Activated naive CD4-positive, alpha-beta T cell treated with anti-CD3 and anti-CD28 coated beads, Interleukin-2, amount 50 U/mL, for 72 hours (primary cell): ENCODE data around the gene SLC6A17. TPM values are rescaled to one million over a fixed set of nuclear protein-coding genes. Genes with fewer than 3 reads are reported as not detected.

ENCODE experiments used
- ATAC-seq, 2 donors: fragments of 150-1000 bp; cut with Tn5 transposase; 2 replicates each; pipeline ENCODE4 v1.10.0; 2021; ENCODE audit warnings: mild to moderate bottlenecking in 2 of 2, moderate library complexity in 2 of 2
- DNase-seq, 2 donors: peaks; one replicate each; pipeline ENCODE4 v3.0.0; 2021 to 2022; ENCODE audit warnings: low spot score in 2 of 2
- H3K27ac Mint-ChIP-seq, 2 donors: one replicate each; pipeline ENCODE4 v1.8.0; 2022; ENCODE audit warnings: mild to moderate bottlenecking in 2 of 2, mixed read lengths in 2 of 2
- H3K36me3 Mint-ChIP-seq, 2 donors: one replicate each; pipeline ENCODE4 v1.8.0; 2022; ENCODE audit warnings: mixed read lengths in 2 of 2
- H3K9me3 Mint-ChIP-seq, 2 donors: one replicate each; pipeline ENCODE4 v1.8.0; 2022; ENCODE audit warnings: mixed read lengths in 2 of 2
- total RNA-seq, 2 donors: library from RNA; stranded (reverse); gene quantifications; one replicate each; pipeline ENCODE4 v1.2.3, GENCODE V29; 2022

SLC6A17 gene
- total RNA-seq, 2 donors from 2014 or later = 0.04 TPM; not detected in 1

DNA sequence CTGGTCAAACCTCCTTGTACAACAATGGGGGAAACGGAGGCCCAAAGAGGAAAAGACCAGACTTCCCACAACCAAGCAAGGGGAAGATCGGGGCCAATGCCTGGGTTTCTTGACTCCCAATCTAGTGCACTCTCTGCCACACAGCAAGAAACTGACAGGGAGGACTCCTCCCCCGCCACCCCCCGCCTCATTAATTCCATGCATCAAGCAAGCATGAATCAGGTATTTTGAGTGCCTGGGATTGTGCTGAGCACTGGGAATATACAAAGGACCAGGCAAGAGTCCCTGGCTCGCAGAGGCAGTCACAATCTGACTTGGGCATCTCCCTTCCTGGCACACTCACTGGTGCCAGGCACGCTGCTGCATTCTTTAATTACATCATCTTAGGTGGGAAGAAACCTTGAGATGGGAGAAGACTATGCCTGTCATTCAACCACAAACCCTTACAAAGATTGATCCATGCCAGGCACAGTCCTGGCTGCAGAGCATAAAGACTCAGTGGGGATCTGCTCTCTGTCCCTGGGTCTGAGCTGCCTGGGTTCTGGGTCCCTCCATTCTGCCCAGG, 55.4 kb downstream of the SLC6A17 start:
- no peaks in the 10 kb centered on the region for H3K36me3 Mint-ChIP-seq
- no peak for DNase-seq
- no peak for ATAC-seq

GRCh38 chr1:110206261-110206920, 56.1 kb downstream of the SLC6A17 start:
- Mint-ChIP-seq H3K9me3 (no peaks in the 10 kb centered on the region), H3K36me3 (no peaks in the 10 kb centered on the region), H3K27ac (no peak overlapping the region)
- DNase-seq = no peak
- no peak for ATAC-seq

More for the DNA sequence above, 55.4 kb downstream of the SLC6A17 start:
- H3K27ac Mint-ChIP-seq = peak overlapping the region in 1 of 2 donors; percentile 27
- H3K9me3 Mint-ChIP-seq = no peaks in the 10 kb centered on the region

DNA sequence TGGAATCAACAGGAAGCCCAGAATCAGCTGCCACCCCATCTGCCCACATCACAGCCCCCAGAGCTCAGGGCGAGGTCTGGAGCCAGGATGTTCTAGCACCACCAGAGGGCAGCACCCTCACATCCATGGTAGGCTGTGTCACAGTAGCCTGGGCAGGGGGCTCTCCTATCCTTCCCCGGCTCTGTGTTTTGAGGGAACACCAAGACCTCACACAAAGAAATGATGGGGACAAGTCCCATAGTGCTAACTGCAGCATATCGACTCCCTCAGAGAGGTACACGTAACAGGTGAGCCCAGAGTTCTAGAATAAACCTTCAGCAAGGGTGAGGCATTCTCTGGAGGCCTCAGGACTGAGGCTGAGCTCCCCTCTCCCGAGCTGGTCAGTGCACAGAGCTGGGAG, 57.5 kb downstream of the SLC6A17 start:
- H3K27ac Mint-ChIP-seq = peak overlapping the region in 1 of 2 donors; percentile 5
- ATAC-seq (peak; percentile 27 to 32), DNase-seq (peak; percentile 70 to 81)
- H3K36me3 Mint-ChIP-seq = peaks cover 5% of the 10 kb centered on the region in 2 donors
- no peaks in the 10 kb centered on the region for H3K9me3 Mint-ChIP-seq

DNA sequence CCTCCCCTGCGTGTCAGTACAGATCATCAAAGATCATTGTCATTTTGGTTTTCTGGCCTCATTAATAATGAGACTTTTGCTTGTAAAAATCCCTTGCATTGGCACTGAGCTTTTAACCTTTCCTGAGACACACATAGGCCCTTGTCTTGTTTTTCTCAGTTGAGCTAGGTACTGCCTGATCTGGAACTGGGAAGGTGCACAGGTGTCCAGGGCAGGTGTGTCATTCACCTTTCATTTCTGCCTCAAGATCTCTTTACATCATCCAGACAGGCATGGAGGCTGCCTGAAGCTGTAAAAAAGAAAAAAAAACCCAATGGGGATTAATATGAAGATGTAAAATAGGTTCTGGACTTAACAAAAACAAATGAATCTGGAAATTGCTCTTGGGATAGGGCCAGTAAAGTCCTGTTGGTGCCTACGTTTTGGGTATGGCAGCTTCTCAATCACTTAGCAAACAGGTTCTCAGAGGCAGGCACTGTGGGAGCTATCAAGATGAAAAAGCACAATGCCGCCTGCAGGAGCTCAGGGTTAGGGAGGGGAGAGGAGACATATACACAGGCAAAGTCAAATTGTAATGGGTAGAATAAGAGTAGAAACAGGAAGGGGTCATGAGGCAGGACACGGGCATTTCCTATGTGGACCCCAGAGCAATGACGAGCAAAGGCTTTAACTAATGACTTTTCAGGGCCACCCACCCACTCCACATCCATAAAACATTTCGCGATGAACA, 58.8 kb downstream of the SLC6A17 start:
- Mint-ChIP-seq H3K36me3 (peaks cover 5% of the 10 kb centered on the region in 2 donors), H3K27ac (peak overlapping the region; percentile 89 to 92), H3K9me3 (no peaks in the 10 kb centered on the region)
- DNase-seq (no peak), ATAC-seq (no peak)

GRCh38 chr1:110209715-110210603, 59.7 kb downstream of the SLC6A17 start, which contains the start of gene KCNC4:
Gene KCNC4, plus strand, starts transcription at chr1:110210314. Its CDS starts 1,186 bp downstream, at chr1:110211500.
- Mint-ChIP-seq H3K36me3 (peaks cover 5% of the 10 kb centered on the region in 2 donors), H3K27ac (peak within 1 kb of the TSS; percentile 92 to 94)
- ATAC-seq = peak; percentile 88 to 89

DNA sequence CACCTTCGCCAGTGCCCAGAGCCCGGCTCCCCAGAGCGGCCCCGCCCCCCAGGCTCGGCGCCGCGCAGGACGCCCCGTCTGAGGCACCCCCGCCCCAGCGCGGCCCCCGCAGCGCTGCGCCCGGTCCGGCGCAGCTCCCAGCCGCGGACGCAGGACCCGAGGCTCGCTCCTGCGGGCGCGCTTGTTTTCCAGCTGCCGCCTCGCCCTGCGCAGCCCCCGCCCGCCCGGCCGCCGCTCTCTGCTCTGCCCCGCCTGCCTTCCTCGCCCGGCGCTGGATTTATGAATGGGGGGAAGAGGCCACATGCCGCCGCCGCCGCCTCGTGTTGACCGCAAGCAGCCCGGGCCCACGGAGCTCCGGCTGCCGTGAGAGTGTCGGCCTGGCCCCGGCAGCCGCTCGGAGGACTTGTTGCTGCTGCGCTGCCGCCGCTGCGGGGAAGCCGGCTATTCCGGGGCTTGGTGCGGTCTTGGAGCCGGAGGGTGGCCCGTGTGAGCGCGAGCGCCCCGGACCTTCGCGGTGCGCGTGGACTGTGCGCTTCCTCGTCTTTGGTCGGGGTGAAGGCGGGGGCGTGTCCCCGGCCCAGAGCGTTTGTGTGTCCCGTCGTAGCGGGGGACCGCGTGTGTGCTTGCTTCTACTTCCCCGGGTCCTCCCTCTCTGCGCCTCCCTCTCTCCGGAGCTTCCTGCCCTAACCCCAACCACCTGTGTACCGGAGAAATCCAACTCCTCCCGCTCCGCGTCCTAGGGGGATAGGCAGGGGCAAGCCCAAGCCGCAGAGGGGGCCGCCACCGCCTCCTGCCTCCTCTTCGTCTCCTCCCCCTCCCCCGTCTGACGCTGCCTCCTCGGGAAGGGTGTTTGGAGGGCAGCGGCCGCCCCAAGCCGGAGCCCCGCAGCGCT, 60.6 kb downstream of the SLC6A17 start:
- ATAC-seq = peak; percentile 18 to 28
- Mint-ChIP-seq H3K36me3 (peaks cover 5% of the 10 kb centered on the region in 2 donors), H3K9me3 (no peaks in the 10 kb centered on the region), H3K27ac (peak overlapping the region; percentile 76 to 94)
- DNase-seq = peak; percentile 59 to 67

More at GRCh38 chr1:110209715-110210603, 59.7 kb downstream of the SLC6A17 start, which contains the start of gene KCNC4:
- no peaks in the 10 kb centered on the region for H3K9me3 Mint-ChIP-seq
- DNase-seq = peak; percentile 84 to 87

- H3K9me3 Mint-ChIP-seq = no peaks in the 10 kb centered on the region
- peaks cover 5% of the 10 kb centered on the region in 2 donors for H3K36me3 Mint-ChIP-seq
- H3K27ac Mint-ChIP-seq = peak overlapping the region; percentile 76 to 94
- ATAC-seq = peak in 1 of 2 donors; percentile 9
- DNase-seq = peak; percentile 49 to 62
Observed at GRCh38 chr1:110211496-110212168, 61.3 kb downstream of the SLC6A17 start.

- ATAC-seq (no peak), DNase-seq (no peak)
- Mint-ChIP-seq H3K36me3 (peaks cover 5% of the 10 kb centered on the region in 2 donors), H3K27ac (peak overlapping the region in 1 of 2 donors; percentile 57), H3K9me3 (no peaks in the 10 kb centered on the region)
Observed at GRCh38 chr1:110212169-110213142, 62.2 kb downstream of the SLC6A17 start.

GRCh38 chr1:110213143-110213540, 62.8 kb downstream of the SLC6A17 start:
- H3K36me3 Mint-ChIP-seq = peaks cover 5% of the 10 kb centered on the region in 2 donors
- H3K9me3 Mint-ChIP-seq = no peaks in the 10 kb centered on the region
- DNase-seq (no peak), ATAC-seq (no peak)
- no peak overlapping the region for H3K27ac Mint-ChIP-seq

DNA sequence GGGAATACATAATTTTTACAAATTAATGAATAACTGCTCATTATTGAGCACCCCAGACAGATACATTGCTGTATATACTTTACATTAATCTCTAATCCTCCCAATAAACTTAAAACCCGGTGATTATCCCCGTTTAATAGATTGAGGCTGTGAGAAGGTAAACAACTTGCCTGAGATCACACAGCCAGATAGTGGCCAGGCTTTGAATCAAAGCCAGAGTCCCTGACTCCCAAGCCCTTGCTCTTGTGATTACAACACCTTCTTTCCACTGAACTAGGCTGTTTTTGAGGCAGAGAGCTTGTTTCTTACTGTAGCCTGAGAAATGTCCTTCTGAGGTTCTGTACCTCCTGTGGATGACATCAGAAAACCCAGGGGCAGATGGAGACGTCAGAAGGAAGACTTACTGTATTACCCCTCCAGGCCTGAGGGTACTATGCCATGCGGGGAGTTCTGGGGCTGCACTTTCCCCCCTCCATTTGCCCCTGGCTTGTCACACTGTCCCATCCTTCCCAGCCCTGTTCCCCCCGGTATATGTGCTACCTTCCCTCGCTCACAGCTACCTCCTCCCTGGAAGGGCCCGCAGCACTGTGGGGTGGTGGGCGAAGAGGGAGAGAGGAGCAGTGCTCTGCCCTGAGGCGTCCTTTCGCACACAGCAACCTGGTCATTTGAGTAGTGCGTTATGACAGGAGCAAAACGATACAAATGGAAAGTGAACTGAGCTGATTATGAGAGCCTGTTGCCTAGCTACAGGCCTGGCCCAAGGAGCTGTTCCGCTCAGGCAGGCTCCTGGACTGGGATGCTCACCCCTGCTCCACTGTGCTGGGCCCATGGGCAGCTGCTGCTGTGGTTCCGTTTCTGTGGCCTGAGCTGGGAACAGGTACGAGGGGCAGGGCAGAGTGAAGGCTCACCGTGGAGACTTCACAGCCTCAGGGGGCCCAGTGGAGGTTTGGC, 64.4 kb downstream of the SLC6A17 start:
- Mint-ChIP-seq H3K36me3 (peaks cover 5% of the 10 kb centered on the region in 2 donors), H3K27ac (peak overlapping the region in 1 of 2 donors; percentile 94), H3K9me3 (no peaks in the 10 kb centered on the region)
- DNase-seq (no peak), ATAC-seq (peak in 1 of 2 donors; percentile 5)

- peaks cover 5% of the 10 kb centered on the region in 2 donors for H3K36me3 Mint-ChIP-seq
- peak overlapping the region; percentile 12 to 44 for H3K27ac Mint-ChIP-seq
- no peak for ATAC-seq
- H3K9me3 Mint-ChIP-seq = no peaks in the 10 kb centered on the region
- no peak for DNase-seq
Observed at GRCh38 chr1:110215621-110216515, 65.6 kb downstream of the SLC6A17 start.

- H3K27ac Mint-ChIP-seq = peak overlapping the region; percentile 71 to 85
- DNase-seq (no peak), ATAC-seq (peak; percentile 59 to 72)
- peaks cover 5% of the 10 kb centered on the region in 2 donors for H3K36me3 Mint-ChIP-seq
- no peaks in the 10 kb centered on the region for H3K9me3 Mint-ChIP-seq
Observed at GRCh38 chr1:110216844-110217444, 66.7 kb downstream of the SLC6A17 start.
